Measurements from ENCODE around the gene LYPD5.
A peak's percentile ranks its signal among the peaks of the same experiment; 100 is the strongest.
"Not testable (repeated sequence)": the region's sequence is repeated elsewhere in the genome, so short reads cannot be mapped to it uniquely, and the experiment has no call there.

LYPD5 gene

GRCh38 chr19:43812688-43813087 lies 10.4 kb upstream of the LYPD5 start:
- no peaks in the 10 kb centered on the region for H3K9me3 Mint-ChIP-seq
- peaks cover 13% of the 10 kb centered on the region for H3K4me1 Mint-ChIP-seq
- H3K27ac Mint-ChIP-seq: peak overlapping the region; percentile 23
- no peak overlapping the region for H3K4me3 Mint-ChIP-seq
- DNase-seq (ENCODE audit: low spot score in 2 of 2) (no peak), ATAC-seq (peak; percentile 47)
- no peaks in the 10 kb centered on the region for H3K36me3 Mint-ChIP-seq

DNA sequence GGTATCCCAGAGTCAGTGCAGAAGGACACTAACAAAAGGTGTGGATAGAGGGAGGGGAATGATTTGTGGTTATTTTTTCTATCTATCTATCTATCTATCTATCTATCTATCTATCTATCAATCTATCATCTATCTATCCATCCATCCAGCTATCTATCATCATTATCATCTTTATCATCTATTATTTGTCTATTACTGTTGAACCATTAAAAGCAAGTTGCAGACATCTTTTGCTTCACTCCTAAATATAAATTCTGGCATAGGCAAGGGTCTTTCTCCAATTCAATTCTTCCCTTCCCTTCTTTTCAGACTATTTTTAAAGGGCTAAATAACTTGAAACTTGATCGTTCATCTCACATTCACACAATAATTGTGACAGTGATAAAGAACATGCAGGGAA lies 10.0 kb upstream of the LYPD5 start:
- H3K9me3 Mint-ChIP-seq: no peaks in the 10 kb centered on the region
- ATAC-seq (no peak), DNase-seq (ENCODE audit: low spot score in 2 of 2) (no peak)
- peaks cover 13% of the 10 kb centered on the region for H3K4me1 Mint-ChIP-seq
- H3K36me3 Mint-ChIP-seq: no peaks in the 10 kb centered on the region
- H3K4me3 Mint-ChIP-seq: no peak overlapping the region
- peak overlapping the region; percentile 23 for H3K27ac Mint-ChIP-seq

DNA sequence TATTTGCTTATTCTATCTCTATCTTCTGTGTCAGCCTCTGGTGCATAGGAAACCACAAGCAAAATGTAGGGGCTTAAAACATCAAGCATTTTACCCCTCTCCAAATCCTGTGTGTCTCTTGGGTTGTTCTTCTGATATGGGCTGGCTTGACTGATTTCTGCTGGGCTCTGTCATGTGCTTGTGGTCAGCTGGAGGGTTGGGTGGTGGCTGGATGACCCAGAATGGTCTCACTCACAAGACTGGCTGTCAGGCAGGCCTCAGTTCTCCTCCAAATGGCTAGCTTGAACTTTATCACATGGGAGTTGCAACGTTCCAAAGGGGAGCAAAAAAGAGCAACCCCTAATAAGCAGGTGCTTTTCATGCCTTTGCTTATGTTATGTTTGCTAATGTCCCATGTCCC lies 9.6 kb upstream of the LYPD5 start:
- no peaks in the 10 kb centered on the region for H3K9me3 Mint-ChIP-seq
- peak; percentile 60 for ATAC-seq
- no peaks in the 10 kb centered on the region for H3K36me3 Mint-ChIP-seq
- H3K4me3 Mint-ChIP-seq: no peak overlapping the region
- H3K27ac Mint-ChIP-seq: peak overlapping the region; percentile 23
- peaks cover 13% of the 10 kb centered on the region for H3K4me1 Mint-ChIP-seq
- DNase-seq (ENCODE audit: low spot score in 2 of 2): no peak

- Mint-ChIP-seq H3K36me3 (no peaks in the 10 kb centered on the region), H3K4me1 (peaks cover 13% of the 10 kb centered on the region), H3K27ac (no peak overlapping the region), H3K9me3 (no peaks in the 10 kb centered on the region), H3K4me3 (no peak overlapping the region)
- ATAC-seq (peak; percentile 61), DNase-seq (ENCODE audit: low spot score in 2 of 2) (no peak)
Measured at GRCh38 chr19:43809762-43810696, 7.8 kb upstream of the LYPD5 start.

DNA sequence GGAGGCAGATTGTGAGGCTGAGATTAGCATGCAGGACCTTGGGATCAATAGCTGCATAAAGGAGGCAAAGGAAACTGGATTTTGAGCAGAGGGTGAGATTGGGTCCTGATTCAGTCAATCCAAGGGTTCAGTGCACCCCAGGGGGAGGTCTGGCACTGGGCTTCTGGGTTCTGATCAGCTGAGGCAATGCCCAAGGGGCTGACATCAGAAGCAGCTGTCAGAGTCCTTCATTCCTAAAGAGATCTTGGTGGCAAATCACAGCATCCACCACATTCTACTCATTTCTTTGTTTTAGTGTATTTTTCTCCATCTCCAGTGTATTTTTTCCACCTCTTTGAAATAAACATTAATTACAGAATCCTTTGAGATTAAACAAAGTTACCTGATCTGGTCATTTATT lies 5.4 kb upstream of the LYPD5 start:
- Mint-ChIP-seq H3K27ac (no peak overlapping the region), H3K4me1 (peaks cover 7% of the 10 kb centered on the region), H3K36me3 (no peaks in the 10 kb centered on the region), H3K4me3 (no peak overlapping the region), H3K9me3 (no peaks in the 10 kb centered on the region)
- DNase-seq (ENCODE audit: low spot score in 2 of 2) (no peak), ATAC-seq (no peak)

- DNase-seq (ENCODE audit: low spot score in 2 of 2): no peak
- ATAC-seq: no peak
Measured at GRCh38 chr19:43806848-43807247, 4.6 kb upstream of the LYPD5 start.

GRCh38 chr19:43806401-43806800 lies 4.2 kb upstream of the LYPD5 start:
- not testable (repeated sequence) for H3K36me3 Mint-ChIP-seq; DNase-seq (ENCODE audit: low spot score in 2 of 2); H3K4me3 Mint-ChIP-seq; H3K4me1 Mint-ChIP-seq; ATAC-seq; H3K27ac Mint-ChIP-seq; H3K9me3 Mint-ChIP-seq

More at GRCh38 chr19:43806848-43807247, 4.6 kb upstream of the LYPD5 start:
- Mint-ChIP-seq H3K4me3 (no peak overlapping the region), H3K27ac (no peak overlapping the region), H3K4me1 (no peaks in the 10 kb centered on the region), H3K36me3 (no peaks in the 10 kb centered on the region), H3K9me3 (no peaks in the 10 kb centered on the region)

DNA sequence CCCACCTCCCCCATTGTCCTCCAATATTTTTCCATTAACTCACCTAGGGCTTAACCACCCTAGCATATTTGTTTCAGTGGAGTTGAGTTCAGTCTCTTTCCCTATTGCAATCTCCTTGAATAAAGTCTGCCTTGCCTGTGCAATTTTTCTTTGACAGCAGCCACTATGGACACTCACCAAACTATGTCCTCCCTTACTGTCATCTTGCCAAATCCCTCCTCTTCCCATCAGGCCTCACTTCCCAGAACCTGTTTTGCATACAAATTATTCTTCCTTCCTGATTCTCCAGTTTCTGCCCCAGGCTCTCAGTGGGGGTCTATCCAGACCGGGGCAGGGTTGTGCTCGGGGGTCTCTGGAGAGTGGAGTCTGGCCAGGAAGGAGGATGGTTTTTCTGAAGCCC lies 2.2 kb upstream of the LYPD5 start:
- no peak overlapping the region for H3K4me3 Mint-ChIP-seq
- H3K9me3 Mint-ChIP-seq: no peaks in the 10 kb centered on the region
- H3K27ac Mint-ChIP-seq: no peak overlapping the region
- DNase-seq (ENCODE audit: low spot score in 2 of 2) (no peak), ATAC-seq (no peak)
- no peaks in the 10 kb centered on the region for H3K4me1 Mint-ChIP-seq
- H3K36me3 Mint-ChIP-seq: no peaks in the 10 kb centered on the region

GRCh38 chr19:43799502-43800142 lies 2.6 kb downstream of the LYPD5 start:
- DNase-seq (ENCODE audit: low spot score in 2 of 2) (no peak), ATAC-seq (no peak)
- Mint-ChIP-seq H3K36me3 (no peaks in the 10 kb centered on the region), H3K9me3 (no peaks in the 10 kb centered on the region), H3K4me1 (peaks cover 19% of the 10 kb centered on the region), H3K4me3 (peak overlapping the region; percentile 76), H3K27ac (no peak overlapping the region)

GRCh38 chr19:43798546-43799409 lies 3.5 kb downstream of the LYPD5 start:
- Mint-ChIP-seq H3K27ac (peak overlapping the region; percentile 38), H3K36me3 (no peaks in the 10 kb centered on the region), H3K4me3 (peak overlapping the region; percentile 76), H3K9me3 (no peaks in the 10 kb centered on the region), H3K4me1 (peaks cover 19% of the 10 kb centered on the region)
- ATAC-seq (peak; percentile 87), DNase-seq (ENCODE audit: low spot score in 2 of 2) (peak in 1 of 2 donors; percentile 27)

GRCh38 chr19:43798026-43798545 lies 4.2 kb downstream of the LYPD5 start:
- ATAC-seq: peak; percentile 20
- DNase-seq (ENCODE audit: low spot score in 2 of 2): no peak
- no peak overlapping the region for H3K27ac Mint-ChIP-seq
- no peaks in the 10 kb centered on the region for H3K36me3 Mint-ChIP-seq
- H3K9me3 Mint-ChIP-seq: no peaks in the 10 kb centered on the region
- peak overlapping the region; percentile 76 for H3K4me3 Mint-ChIP-seq
- peaks cover 19% of the 10 kb centered on the region for H3K4me1 Mint-ChIP-seq

GRCh38 chr19:43797556-43797955 lies 4.7 kb downstream of the LYPD5 start:
- Mint-ChIP-seq H3K27ac (no peak overlapping the region), H3K4me1 (peaks cover 19% of the 10 kb centered on the region), H3K4me3 (peak overlapping the region; percentile 76), H3K9me3 (no peaks in the 10 kb centered on the region), H3K36me3 (no peaks in the 10 kb centered on the region)
- no peak for ATAC-seq
- DNase-seq (ENCODE audit: low spot score in 2 of 2): no peak

DNA sequence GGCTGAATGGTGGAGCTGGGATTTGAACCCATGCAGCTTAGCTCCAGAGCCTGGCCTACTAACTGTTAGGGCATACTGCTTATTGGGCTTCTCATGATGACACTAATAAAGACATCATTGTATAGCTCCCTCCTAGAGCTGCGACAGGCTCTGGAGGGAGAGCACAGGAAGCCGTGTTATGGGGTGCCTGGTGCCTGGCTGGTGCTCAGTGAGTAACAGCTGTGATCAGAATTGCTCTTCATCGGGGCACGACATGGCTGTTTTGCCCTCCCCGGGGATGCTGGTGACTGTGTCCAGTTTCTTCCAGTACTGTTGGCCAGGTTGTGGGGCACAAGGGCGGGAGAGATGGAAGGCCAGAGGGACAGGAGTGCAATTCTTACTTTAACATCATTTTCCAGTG lies 5.1 kb downstream of the LYPD5 start:
- ATAC-seq (no peak), DNase-seq (ENCODE audit: low spot score in 2 of 2) (no peak)
- peak overlapping the region; percentile 76 for H3K4me3 Mint-ChIP-seq
- no peaks in the 10 kb centered on the region for H3K9me3 Mint-ChIP-seq
- H3K27ac Mint-ChIP-seq: no peak overlapping the region
- H3K4me1 Mint-ChIP-seq: peaks cover 19% of the 10 kb centered on the region
- no peaks in the 10 kb centered on the region for H3K36me3 Mint-ChIP-seq

DNA sequence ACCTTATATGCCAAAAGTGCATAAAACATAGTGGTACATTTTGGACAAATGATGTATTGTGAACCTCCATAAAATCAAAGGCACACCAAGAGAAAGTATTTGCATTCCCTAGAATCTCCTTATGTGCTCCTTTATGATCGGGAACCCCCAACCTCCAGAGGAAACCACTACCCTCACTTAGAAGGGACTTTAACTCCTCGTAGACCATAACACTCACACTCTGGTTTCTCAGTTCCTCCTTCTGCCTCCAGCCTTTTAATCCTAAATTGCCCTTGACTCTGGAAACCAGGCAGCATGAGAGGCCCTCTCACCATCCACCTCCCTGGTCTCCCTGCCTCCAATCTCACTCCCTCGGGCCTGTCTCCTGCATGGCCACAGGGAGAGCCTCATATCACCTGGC lies 11.7 kb downstream of the LYPD5 start:
- Mint-ChIP-seq H3K4me3 (no peak overlapping the region), H3K36me3 (no peaks in the 10 kb centered on the region), H3K27ac (no peak overlapping the region), H3K9me3 (no peaks in the 10 kb centered on the region), H3K4me1 (peaks cover 4% of the 10 kb centered on the region)
- DNase-seq (ENCODE audit: low spot score in 2 of 2) (no peak), ATAC-seq (no peak)

DNA sequence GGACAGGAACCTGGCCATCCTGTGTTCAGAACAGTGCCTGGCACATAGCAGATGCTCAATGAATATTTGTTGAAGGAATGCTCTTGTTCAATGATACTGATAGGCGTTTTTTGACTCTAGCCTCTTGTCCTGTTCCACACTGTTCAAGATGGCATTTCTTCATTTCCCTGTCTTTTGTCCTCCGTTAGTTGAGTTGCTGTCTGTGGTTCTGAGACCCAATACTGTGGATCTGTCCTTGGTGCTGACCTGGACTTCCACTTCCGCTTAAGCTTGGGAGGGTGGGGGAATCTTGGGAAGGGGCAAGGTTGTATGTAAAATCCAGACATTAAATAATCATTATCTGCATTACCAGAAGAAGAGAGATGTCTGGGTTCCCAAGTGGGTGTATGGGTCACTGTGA lies 13.2 kb downstream of the LYPD5 start:
- Mint-ChIP-seq H3K27ac (no peak overlapping the region), H3K9me3 (no peaks in the 10 kb centered on the region), H3K36me3 (no peaks in the 10 kb centered on the region), H3K4me1 (peaks cover 19% of the 10 kb centered on the region), H3K4me3 (no peak overlapping the region)
- ATAC-seq: no peak
- DNase-seq (ENCODE audit: low spot score in 2 of 2): no peak
